ENCODE data around the gene STKLD1. TPM values are rescaled to one million over a fixed set of nuclear protein-coding genes. Genes with fewer than 3 reads are reported as not detected.

The STKLD1 gene
- total RNA-seq, 1 donor from 2014 or later, result under 0.01 TPM

DNA sequence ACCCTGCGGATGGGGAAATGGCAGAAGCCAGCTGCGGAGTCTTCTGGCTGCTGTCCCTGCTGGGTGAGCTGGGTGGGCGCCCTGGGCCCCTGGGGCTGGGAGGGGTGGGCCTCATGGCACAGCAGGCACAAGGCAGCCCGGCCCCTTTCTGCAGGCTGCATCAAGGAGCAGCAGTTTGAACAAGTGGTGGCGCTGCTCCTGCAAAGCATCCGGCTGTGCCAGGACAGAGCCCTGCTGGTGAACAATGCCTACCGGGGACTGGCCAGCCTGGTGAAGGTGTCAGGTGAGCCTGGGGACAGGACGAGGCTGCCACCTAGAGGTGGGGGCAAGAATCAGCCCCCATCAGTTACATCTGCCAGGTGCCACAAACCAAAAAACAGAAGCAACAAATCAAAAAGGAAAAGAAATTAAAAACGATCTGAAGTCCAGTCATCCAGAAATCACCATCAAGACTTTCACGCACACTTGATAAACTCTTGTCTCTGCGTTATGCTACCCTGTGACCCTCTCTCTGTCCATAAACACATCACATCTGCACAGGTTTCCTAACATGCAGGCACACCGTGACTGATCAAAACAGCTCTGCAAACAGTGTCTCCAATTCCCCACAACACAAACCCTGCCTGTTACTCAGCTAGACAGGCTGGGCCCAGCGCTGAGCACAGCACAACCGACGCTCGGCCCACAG, 27.7 kb downstream of the STKLD1 start:
- H3K4me3 ChIP-seq (ENCODE audit: low read depth, low read length), result no peak overlapping the region
- FAIRE-seq (no peak), DNase-seq (ENCODE audit: low read depth) (peak; percentile 62)
- H3K27me3 ChIP-seq (ENCODE audit: control insufficient read depth, insufficient read depth, low read length), result no peaks in the 10 kb centered on the region
- TF ChIP-seq CTCF (IDR thresholded peaks at IDR 0.05; ENCODE audit: insufficient read depth, low read length, severe bottlenecking), result peak; percentile 82
- H3K36me3 ChIP-seq (ENCODE audit: control insufficient read depth, insufficient read depth, low read length), result peaks cover 16% of the 10 kb centered on the region

DNA sequence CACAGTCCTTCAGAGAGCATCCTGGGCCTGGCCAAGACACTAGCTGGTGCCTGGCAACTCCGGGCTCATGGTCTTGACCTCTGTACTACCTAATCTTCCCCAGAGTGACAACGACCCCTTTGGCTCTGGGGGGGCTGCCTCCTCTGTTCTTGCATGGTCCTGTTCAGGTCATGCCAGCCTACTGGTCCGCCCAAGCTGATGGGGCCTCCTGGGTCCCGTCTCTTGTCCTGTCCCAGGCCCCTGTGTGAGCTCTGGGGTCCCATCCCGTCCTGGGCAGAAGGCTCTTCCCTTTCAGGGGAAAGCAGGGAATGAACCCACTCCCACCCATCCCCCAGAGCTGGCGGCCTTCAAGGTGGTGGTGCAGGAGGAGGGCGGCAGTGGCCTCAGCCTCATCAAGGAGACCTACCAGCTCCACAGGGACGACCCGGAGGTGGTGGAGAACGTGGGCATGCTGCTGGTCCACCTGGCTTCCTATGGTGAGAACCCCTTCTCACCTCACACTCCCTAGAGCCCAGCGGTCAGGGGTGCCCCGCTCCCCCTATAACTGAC, 28.4 kb downstream of the STKLD1 start:
- DNase-seq (ENCODE audit: low read depth), result no peak
- no peak overlapping the region for H3K4me3 ChIP-seq (ENCODE audit: low read depth, low read length)
- FAIRE-seq, result no peak
- H3K27me3 ChIP-seq (ENCODE audit: control insufficient read depth, insufficient read depth, low read length), result no peaks in the 10 kb centered on the region
- no peak for TF ChIP-seq CTCF (IDR thresholded peaks at IDR 0.05; ENCODE audit: insufficient read depth, low read length, severe bottlenecking)
- H3K36me3 ChIP-seq (ENCODE audit: control insufficient read depth, insufficient read depth, low read length), result peaks cover 16% of the 10 kb centered on the region

GRCh38 chr9:133405508-133406438, 29.6 kb downstream of the STKLD1 start:
- no peaks in the 10 kb centered on the region for H3K27me3 ChIP-seq (ENCODE audit: control insufficient read depth, insufficient read depth, low read length)
- DNase-seq (ENCODE audit: low read depth) (no peak), FAIRE-seq (no peak)
- H3K4me3 ChIP-seq (ENCODE audit: low read depth, low read length), result no peak overlapping the region
- peaks cover 26% of the 10 kb centered on the region for H3K36me3 ChIP-seq (ENCODE audit: control insufficient read depth, insufficient read depth, low read length)
- TF ChIP-seq CTCF (IDR thresholded peaks at IDR 0.05; ENCODE audit: insufficient read depth, low read length, severe bottlenecking), result no peak

DNA sequence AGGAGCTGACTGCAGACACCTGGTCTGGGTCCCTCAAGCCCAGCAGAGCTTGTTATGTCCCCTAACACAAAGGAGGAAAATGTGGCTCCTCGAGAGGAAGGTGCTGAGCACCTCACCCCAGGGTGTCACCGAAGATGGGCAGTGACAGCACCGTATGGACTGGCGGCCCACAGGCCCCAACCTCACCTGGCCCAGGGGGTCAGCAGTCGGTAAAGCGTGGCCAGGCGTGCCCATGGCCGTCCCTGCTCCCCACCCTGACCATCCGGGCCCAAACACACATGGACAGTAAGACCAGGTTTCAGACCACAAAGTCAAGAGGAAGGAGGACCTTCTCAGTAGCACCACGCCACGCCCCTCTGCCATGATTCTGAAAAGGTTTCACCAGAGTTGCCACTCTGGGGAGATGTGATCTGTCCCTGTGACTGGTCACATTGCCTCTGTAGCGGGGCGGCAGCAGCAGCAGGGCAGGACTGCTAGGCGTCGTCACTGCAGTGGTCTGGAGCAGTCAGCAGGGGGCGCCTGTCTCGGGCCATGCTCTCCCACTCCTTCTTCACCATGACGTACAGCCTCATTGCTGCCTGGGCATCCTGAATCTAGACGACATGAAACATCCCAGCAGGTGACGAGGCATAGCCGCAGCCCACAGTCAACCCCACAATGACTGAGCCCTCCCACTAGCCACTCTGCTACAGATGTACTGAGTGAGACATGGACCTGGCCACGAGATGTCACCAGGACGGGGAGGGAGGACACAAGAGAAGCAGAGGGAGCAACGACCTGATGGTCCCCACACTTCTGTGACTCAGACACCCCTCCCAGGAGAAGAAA, 30.5 kb downstream of the STKLD1 start:
- H3K36me3 ChIP-seq (ENCODE audit: control insufficient read depth, insufficient read depth, low read length), result peaks cover 27% of the 10 kb centered on the region
- peak; percentile 99 for TF ChIP-seq CTCF (IDR thresholded peaks at IDR 0.05; ENCODE audit: insufficient read depth, low read length, severe bottlenecking)
- DNase-seq (ENCODE audit: low read depth), result peak; percentile 62
- peak; percentile 95 for FAIRE-seq
- no peaks in the 10 kb centered on the region for H3K27me3 ChIP-seq (ENCODE audit: control insufficient read depth, insufficient read depth, low read length)
- H3K4me3 ChIP-seq (ENCODE audit: low read depth, low read length), result no peak overlapping the region

DNA sequence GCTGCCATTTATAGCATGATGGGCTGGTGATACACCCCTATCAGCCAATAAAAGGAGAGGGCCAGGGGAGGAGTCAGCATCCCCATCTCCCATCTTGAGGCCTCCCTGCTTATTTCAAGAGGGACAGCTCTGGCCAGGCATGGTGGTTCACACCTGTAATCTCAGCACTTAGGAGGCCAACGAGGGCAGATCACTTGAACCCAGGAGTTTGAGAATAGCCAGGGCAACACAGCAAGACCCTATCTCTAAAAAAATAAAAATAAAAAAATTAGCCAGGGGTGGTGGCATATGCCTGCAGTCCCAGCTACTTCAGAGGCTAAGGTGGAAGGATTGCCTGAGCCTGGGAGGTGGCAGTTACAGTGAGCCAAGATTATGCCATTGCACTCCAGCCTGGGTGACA, 31.9 kb downstream of the STKLD1 start:
- H3K36me3 ChIP-seq (ENCODE audit: control insufficient read depth, insufficient read depth, low read length), result peaks cover 33% of the 10 kb centered on the region
- DNase-seq (ENCODE audit: low read depth) (no peak), FAIRE-seq (no peak)

More for the DNA sequence above, 31.9 kb downstream of the STKLD1 start:
- Histone ChIP-seq H3K27me3 (ENCODE audit: control insufficient read depth, insufficient read depth, low read length) (no peaks in the 10 kb centered on the region), H3K4me3 (ENCODE audit: low read depth, low read length) (no peak overlapping the region)
- TF ChIP-seq CTCF (IDR thresholded peaks at IDR 0.05; ENCODE audit: insufficient read depth, low read length, severe bottlenecking), result no peak
